Breast epithelium (tissue), 3 donors: ENCODE measurements around the gene ATL2.

Experiments
- POLR2A ChIP-seq: fragments of 450-650 bp; IDR thresholded peaks from one replicate; pipeline ENCODE4 v1.6.1; 2016; ENCODE audit warnings: antibody characterized with exemption, mild to moderate bottlenecking, moderate library complexity
- POLR2AphosphoS5 ChIP-seq, 3 donors: sonication (generic); formaldehyde crosslinking; IDR thresholded peaks; one replicate each; pipeline ENCODE4 v1.6.1; 2017; ENCODE audit warnings: antibody characterized with exemption in 3 of 3
- TF ChIP-seq, protein P1 (sequence below), 3 donors: fragments of 450-650 bp; IDR thresholded peaks; one replicate each; pipeline ENCODE4 v1.5.1; 2016 to 2017; ENCODE audit warnings: antibody characterized with exemption in 3 of 3, mild to moderate bottlenecking in 3 of 3, moderate library complexity in 3 of 3

DNA sequence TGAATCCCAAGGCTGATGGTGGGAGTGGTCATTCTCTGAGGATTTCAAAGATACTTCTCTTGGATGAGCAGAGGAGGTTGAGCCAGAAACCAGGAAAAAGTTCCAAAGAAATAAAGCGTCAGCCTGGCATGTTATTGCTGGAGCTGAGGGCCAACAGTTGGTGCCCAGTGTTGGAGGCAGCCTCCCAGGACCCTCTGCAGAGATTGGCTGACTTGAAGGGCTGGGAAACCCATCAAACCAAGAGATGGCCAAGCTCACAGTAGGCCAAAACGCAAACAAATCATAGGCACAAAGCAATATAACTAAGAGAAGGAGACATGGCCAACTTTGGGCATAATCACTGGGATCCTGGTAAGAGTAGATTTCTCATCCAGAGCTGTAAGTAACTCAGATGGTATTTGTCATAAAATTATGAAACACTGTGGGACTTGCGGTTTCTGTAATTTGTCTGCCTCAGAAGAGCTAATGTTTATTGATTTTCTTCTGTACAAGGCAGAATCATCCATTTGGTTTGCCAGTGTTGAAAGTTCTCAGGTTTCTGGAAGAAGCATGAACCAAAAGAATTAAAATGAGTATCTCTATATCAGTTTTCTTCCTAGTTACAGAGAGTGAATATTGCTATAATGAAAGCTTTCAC, 108.3 kb downstream of the ATL2 start:
- no peak for TF ChIP-seq POLR2A
- TF ChIP-seq, protein P1, sequence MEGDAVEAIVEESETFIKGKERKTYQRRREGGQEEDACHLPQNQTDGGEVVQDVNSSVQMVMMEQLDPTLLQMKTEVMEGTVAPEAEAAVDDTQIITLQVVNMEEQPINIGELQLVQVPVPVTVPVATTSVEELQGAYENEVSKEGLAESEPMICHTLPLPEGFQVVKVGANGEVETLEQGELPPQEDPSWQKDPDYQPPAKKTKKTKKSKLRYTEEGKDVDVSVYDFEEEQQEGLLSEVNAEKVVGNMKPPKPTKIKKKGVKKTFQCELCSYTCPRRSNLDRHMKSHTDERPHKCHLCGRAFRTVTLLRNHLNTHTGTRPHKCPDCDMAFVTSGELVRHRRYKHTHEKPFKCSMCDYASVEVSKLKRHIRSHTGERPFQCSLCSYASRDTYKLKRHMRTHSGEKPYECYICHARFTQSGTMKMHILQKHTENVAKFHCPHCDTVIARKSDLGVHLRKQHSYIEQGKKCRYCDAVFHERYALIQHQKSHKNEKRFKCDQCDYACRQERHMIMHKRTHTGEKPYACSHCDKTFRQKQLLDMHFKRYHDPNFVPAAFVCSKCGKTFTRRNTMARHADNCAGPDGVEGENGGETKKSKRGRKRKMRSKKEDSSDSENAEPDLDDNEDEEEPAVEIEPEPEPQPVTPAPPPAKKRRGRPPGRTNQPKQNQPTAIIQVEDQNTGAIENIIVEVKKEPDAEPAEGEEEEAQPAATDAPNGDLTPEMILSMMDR (IDR thresholded peaks at IDR 0.05), result no peak
- no peak for TF ChIP-seq POLR2AphosphoS5 (IDR thresholded peaks at IDR 0.05)
